Activated T-helper 1 cell treated with anti-CD3 and anti-CD28 coated beads, Interleukin-12 subunit alpha, Interleukin-12 subunit beta, Interleukin-2, Interleukin-4 antibody, amounts not matched to agents 30 ng/mL and 10 ng/mL and 1 ng/mL, durations not matched to agents 14 hours and 24 hours and 36 hours (primary cell): ENCODE measurements around the gene STUB1. TPM values are rescaled to one million over a fixed set of nuclear protein-coding genes. Genes with fewer than 3 reads are reported as not detected.
A peak's percentile ranks its signal among the peaks of the same experiment; 100 is the strongest.

Source experiments
- DNase-seq: peaks from one replicate; pipeline ENCODE4 v3.0.0; 2021; ENCODE audit warnings: low spot score
- H3K27ac Mint-ChIP-seq: one replicate; pipeline ENCODE4 v1.8.0; 2021; ENCODE audit warnings: mild to moderate bottlenecking, mixed read lengths
- H3K27me3 Mint-ChIP-seq: one replicate; pipeline ENCODE4 v1.8.0; 2022; ENCODE audit warnings: mild to moderate bottlenecking, moderate library complexity, mixed read lengths; ENCODE audit not compliant: insufficient read depth
- H3K36me3 Mint-ChIP-seq: one replicate; pipeline ENCODE4 v1.8.0; 2021; ENCODE audit warnings: low read depth, mixed read lengths
- H3K4me1 Mint-ChIP-seq: one replicate; pipeline ENCODE4 v1.8.0; 2021; ENCODE audit warnings: low read depth, mixed read lengths
- H3K4me3 Mint-ChIP-seq: one replicate; pipeline ENCODE4 v1.8.0; 2021; ENCODE audit warnings: mild to moderate bottlenecking, moderate library complexity, mixed read lengths
- H3K9me3 Mint-ChIP-seq: one replicate; pipeline ENCODE4 v1.8.0; 2021; ENCODE audit warnings: mixed read lengths
- intact Hi-C: fragments of 100-400 bp; cut with micrococcal nuclease; formaldehyde crosslinking; loops from one replicate; pipeline ENCODE4 v1.15.1; 2024
- total RNA-seq: library from RNA; stranded (reverse); gene quantifications from 2 replicates; pipeline ENCODE4 v1.2.3, GENCODE V29; 2022

The STUB1 gene
- total RNA-seq, 1 donor from 2014 or later = 94.0 TPM

- peak overlapping the region; percentile 5 for H3K4me3 Mint-ChIP-seq
- H3K27ac Mint-ChIP-seq = no peak overlapping the region
- no peaks in the 10 kb centered on the region for H3K4me1 Mint-ChIP-seq
- no peaks in the 10 kb centered on the region for H3K9me3 Mint-ChIP-seq
- no peaks in the 10 kb centered on the region for H3K27me3 Mint-ChIP-seq
- no peak for DNase-seq
- intact Hi-C loops = loop anchor here (2.0 kb wide), 1 partner anchor 73 kb away; no protein-coding TSS in a partner anchor
- no peaks in the 10 kb centered on the region for H3K36me3 Mint-ChIP-seq
Observed at GRCh38 chr16:661184-661821, 18.9 kb upstream of the STUB1 start.

DNA sequence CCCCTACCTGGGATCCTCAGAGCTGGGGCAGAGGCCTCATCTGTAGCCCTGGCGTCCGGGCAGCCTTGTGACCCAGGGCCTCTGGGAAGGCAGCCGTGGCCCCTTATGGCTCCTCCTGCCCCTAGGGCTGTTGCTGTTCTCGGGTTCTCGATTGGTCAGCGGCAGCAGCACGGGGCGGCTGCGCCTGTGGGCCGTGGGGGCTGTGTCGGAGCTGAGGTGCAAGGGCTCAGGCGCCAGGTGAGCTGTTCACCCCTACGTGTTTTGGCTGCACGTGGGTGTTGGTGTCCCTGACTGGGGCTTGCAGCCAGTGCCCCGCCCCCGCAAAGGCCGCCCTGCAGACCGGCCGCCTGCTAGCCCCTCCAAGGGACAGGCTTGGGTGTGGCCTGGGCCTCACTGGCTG lies 18.1 kb upstream of the STUB1 start:
- H3K4me3 Mint-ChIP-seq = no peak overlapping the region
- H3K9me3 Mint-ChIP-seq = no peaks in the 10 kb centered on the region
- H3K36me3 Mint-ChIP-seq = no peaks in the 10 kb centered on the region
- no peak overlapping the region for H3K27ac Mint-ChIP-seq
- intact Hi-C loops = no loop called here
- DNase-seq = no peak
- H3K27me3 Mint-ChIP-seq = no peaks in the 10 kb centered on the region
- H3K4me1 Mint-ChIP-seq = no peaks in the 10 kb centered on the region

- DNase-seq = no peak
- intact Hi-C loops = no loop called here
- Mint-ChIP-seq H3K4me3 (no peak overlapping the region), H3K9me3 (no peaks in the 10 kb centered on the region), H3K27ac (peak overlapping the region; percentile 5), H3K27me3 (no peaks in the 10 kb centered on the region), H3K4me1 (peaks cover 2% of the 10 kb centered on the region), H3K36me3 (no peaks in the 10 kb centered on the region)
Observed at GRCh38 chr16:662597-662996, 17.6 kb upstream of the STUB1 start.

DNA sequence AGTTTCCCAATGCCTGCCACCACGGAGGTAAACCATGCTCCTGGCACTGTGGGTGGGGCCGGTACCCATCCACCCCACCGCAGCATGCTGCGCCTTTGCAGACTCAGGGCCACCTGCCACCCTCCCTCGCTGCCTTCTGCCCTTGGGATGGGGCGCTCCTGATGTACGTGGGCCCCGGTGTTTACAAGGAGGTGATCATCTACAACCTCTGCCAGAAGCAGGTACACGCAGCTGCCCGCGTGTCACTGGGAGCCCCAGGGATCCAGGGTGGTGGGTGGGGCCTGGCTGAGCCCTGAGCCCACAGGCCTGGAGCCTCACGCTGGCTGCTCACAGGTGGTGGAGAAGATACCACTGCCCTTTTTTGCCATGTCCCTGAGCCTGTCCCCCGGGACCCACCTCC lies 13.6 kb upstream of the STUB1 start:
- DNase-seq = no peak
- Mint-ChIP-seq H3K36me3 (peaks cover 5% of the 10 kb centered on the region), H3K27ac (no peak overlapping the region), H3K27me3 (no peaks in the 10 kb centered on the region), H3K4me3 (no peak overlapping the region), H3K4me1 (peaks cover 4% of the 10 kb centered on the region), H3K9me3 (no peaks in the 10 kb centered on the region)
- intact Hi-C loops = no loop called here

GRCh38 chr16:667113-667779 lies 13.0 kb upstream of the STUB1 start:
- intact Hi-C loops = loop anchor here (1.0 kb wide), 1 partner anchor 13 kb away; the partner anchor contains the start of gene STUB1
- Mint-ChIP-seq H3K36me3 (peaks cover 5% of the 10 kb centered on the region), H3K4me1 (peaks cover 4% of the 10 kb centered on the region), H3K27ac (peak overlapping the region; percentile 86), H3K9me3 (no peaks in the 10 kb centered on the region), H3K27me3 (no peaks in the 10 kb centered on the region), H3K4me3 (peak overlapping the region; percentile 76)
- DNase-seq = no peak

- H3K27ac Mint-ChIP-seq = peak within 1 kb of the TSS; percentile 86
- H3K9me3 Mint-ChIP-seq = no peaks in the 10 kb centered on the region
- no peaks in the 10 kb centered on the region for H3K27me3 Mint-ChIP-seq
- peak; percentile 94 for DNase-seq
- H3K4me1 Mint-ChIP-seq = peaks cover 4% of the 10 kb centered on the region
- H3K4me3 Mint-ChIP-seq = peak within 1 kb of the TSS; percentile 85
- peaks cover 9% of the 10 kb centered on the region for H3K36me3 Mint-ChIP-seq
- intact Hi-C loops = loop anchor here (1.0 kb wide), 2 partner anchors 12 to 32 kb away; partner anchors contain the start of genes METTL26 and STUB1
Observed at GRCh38 chr16:667780-668518, 12.3 kb upstream of the STUB1 start, which contains the start of gene RHOT2. RHOT2 (plus strand) TSS chr16:668132; CDS start chr16:668200, 68 bp downstream.

DNA sequence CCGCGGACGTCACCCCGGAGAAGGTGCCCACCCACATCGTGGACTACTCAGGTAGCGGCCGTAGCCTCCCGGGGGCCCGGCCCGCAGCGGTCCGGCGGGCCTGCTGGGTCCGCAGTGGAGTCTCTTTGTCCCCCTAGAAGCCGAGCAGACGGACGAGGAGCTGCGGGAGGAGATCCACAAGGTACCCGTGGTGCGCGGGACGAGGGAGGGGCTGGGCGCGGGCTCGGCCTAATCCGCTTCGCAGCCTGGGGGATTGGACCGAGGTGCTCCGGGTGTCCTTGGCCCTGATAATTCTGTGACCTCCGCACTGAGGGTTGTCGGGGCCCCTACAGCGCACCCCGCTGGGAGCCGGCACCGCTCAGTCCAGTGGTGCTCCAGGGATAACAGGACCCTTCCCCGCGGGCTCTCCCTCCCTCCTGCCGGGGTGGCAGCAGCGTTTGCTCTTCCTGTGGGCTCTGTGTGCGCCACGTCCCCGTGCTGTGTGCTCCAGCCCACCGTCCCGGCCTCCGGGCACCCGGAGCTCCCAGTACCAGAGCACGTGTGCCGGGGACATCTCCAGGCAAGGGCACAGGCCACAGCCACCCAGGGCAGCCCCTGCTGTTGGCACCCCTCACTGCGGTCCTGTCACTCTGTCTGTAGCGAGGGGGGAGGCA lies 11.6 kb upstream of the STUB1 start:
- intact Hi-C loops = loop anchor here (1.0 kb wide), 1 partner anchor 32 kb away; the partner anchor contains the start of gene METTL26
- Mint-ChIP-seq H3K36me3 (peaks cover 11% of the 10 kb centered on the region), H3K9me3 (no peaks in the 10 kb centered on the region), H3K4me3 (peak overlapping the region; percentile 85), H3K4me1 (peaks cover 4% of the 10 kb centered on the region), H3K27ac (no peak overlapping the region), H3K27me3 (no peaks in the 10 kb centered on the region)
- DNase-seq = no peak

DNA sequence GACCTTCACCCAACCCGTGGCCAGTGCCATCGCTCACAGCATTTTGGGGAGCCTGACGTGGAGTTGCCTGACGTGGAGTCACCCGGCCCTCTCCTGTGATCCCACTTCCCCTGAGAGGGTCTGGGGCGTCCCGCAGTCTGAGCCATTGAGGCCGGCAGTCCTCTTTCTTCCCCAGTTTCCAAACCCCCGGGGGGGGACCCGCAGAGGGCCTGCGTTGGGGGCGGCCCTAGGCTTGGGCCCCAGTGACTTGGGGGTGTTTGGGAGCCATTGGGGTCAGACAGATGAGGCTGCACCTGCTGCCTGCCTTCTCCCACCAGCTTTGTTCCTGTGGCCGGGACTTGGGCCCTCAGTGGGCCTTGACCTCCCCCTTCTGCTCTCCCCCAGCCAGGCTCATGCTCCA lies 10.5 kb upstream of the STUB1 start:
- Mint-ChIP-seq H3K27me3 (no peaks in the 10 kb centered on the region), H3K4me3 (peak overlapping the region; percentile 85), H3K27ac (no peak overlapping the region), H3K36me3 (peaks cover 11% of the 10 kb centered on the region), H3K4me1 (peaks cover 4% of the 10 kb centered on the region), H3K9me3 (no peaks in the 10 kb centered on the region)
- no peak for DNase-seq
- intact Hi-C loops = no loop called here

GRCh38 chr16:670485-671352 lies 9.5 kb upstream of the STUB1 start:
- H3K27ac Mint-ChIP-seq = no peak overlapping the region
- H3K4me3 Mint-ChIP-seq = peak overlapping the region; percentile 85
- no peaks in the 10 kb centered on the region for H3K9me3 Mint-ChIP-seq
- peaks cover 11% of the 10 kb centered on the region for H3K36me3 Mint-ChIP-seq
- no peak for DNase-seq
- peaks cover 7% of the 10 kb centered on the region for H3K27me3 Mint-ChIP-seq
- peaks cover 4% of the 10 kb centered on the region for H3K4me1 Mint-ChIP-seq
- intact Hi-C loops = no loop called here

- intact Hi-C loops = no loop called here
- Mint-ChIP-seq H3K27ac (no peak overlapping the region), H3K27me3 (peaks cover 7% of the 10 kb centered on the region), H3K4me3 (peak overlapping the region; percentile 15), H3K36me3 (peaks cover 11% of the 10 kb centered on the region), H3K4me1 (peaks cover 4% of the 10 kb centered on the region), H3K9me3 (no peaks in the 10 kb centered on the region)
- DNase-seq = no peak
Observed at GRCh38 chr16:671353-672131, 8.7 kb upstream of the STUB1 start.

- no peak overlapping the region for H3K4me3 Mint-ChIP-seq
- peaks cover 7% of the 10 kb centered on the region for H3K27me3 Mint-ChIP-seq
- no peak overlapping the region for H3K27ac Mint-ChIP-seq
- DNase-seq = no peak
- H3K36me3 Mint-ChIP-seq = peaks cover 11% of the 10 kb centered on the region
- intact Hi-C loops = no loop called here
- peaks cover 4% of the 10 kb centered on the region for H3K4me1 Mint-ChIP-seq
- no peaks in the 10 kb centered on the region for H3K9me3 Mint-ChIP-seq
Observed at GRCh38 chr16:672371-672770, 7.8 kb upstream of the STUB1 start.
